Measurements from ENCODE around the gene ZNF532.

DNA sequence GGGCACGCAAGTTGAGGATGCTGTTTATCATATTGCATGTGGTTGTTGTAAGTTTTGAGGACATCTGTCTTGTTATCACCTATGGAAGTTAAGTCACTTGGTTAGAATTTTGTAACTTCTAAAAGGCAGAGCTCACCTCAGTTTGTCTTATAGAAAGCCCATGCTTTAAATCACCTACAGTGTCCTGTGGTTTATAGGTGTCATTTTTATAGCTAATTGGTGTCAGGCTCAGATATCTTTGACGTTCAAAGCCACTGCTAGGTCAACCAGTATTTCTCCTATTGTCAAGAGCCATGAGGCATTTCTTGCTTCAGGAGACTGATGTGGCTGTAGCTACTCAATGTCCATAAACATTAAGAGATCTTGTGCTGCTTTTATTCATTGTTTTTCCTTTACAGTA lies 16.8 kb downstream of the ZNF532 start:
- TF ChIP-seq, protein P1, sequence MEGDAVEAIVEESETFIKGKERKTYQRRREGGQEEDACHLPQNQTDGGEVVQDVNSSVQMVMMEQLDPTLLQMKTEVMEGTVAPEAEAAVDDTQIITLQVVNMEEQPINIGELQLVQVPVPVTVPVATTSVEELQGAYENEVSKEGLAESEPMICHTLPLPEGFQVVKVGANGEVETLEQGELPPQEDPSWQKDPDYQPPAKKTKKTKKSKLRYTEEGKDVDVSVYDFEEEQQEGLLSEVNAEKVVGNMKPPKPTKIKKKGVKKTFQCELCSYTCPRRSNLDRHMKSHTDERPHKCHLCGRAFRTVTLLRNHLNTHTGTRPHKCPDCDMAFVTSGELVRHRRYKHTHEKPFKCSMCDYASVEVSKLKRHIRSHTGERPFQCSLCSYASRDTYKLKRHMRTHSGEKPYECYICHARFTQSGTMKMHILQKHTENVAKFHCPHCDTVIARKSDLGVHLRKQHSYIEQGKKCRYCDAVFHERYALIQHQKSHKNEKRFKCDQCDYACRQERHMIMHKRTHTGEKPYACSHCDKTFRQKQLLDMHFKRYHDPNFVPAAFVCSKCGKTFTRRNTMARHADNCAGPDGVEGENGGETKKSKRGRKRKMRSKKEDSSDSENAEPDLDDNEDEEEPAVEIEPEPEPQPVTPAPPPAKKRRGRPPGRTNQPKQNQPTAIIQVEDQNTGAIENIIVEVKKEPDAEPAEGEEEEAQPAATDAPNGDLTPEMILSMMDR (IDR thresholded peaks at IDR 0.05 in 4 of 5, conservative IDR thresholded peaks at IDR 0.05 in 1 of 5) = no peak
- no peak for TF ChIP-seq POLR2A (IDR thresholded peaks at IDR 0.05)

Data from gastrocnemius medialis (tissue), 4 donors.